ENCODE measurements around the gene PDPR.
"Not testable (repeated sequence)": the region's sequence is repeated elsewhere in the genome, so short reads cannot be mapped to it uniquely, and the experiment has no call there.

DNA sequence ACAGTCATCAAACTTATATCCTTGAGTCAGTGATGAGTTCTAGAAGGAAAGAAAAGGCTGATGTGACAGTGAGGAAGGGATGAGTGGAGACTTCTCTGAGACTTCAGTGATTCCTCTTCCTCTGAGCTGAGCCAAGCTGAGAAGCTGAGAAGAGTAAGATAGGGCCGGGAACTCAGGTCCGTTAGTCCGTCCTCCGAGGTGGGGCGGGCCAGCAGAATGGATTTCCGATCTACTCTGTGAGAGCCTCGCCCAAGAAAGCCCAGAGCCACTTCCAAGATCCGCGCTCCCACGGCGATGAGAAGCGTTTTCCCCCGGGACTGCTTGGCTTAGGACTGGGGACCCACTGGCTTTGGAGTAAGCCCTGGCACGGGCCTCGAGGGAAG, 542 bp upstream of the PDPR start:
- TF ChIP-seq, protein P1, sequence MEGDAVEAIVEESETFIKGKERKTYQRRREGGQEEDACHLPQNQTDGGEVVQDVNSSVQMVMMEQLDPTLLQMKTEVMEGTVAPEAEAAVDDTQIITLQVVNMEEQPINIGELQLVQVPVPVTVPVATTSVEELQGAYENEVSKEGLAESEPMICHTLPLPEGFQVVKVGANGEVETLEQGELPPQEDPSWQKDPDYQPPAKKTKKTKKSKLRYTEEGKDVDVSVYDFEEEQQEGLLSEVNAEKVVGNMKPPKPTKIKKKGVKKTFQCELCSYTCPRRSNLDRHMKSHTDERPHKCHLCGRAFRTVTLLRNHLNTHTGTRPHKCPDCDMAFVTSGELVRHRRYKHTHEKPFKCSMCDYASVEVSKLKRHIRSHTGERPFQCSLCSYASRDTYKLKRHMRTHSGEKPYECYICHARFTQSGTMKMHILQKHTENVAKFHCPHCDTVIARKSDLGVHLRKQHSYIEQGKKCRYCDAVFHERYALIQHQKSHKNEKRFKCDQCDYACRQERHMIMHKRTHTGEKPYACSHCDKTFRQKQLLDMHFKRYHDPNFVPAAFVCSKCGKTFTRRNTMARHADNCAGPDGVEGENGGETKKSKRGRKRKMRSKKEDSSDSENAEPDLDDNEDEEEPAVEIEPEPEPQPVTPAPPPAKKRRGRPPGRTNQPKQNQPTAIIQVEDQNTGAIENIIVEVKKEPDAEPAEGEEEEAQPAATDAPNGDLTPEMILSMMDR (IDR thresholded peaks at IDR 0.05) = not testable (repeated sequence)
- not testable (repeated sequence) for TF ChIP-seq POLR2A (IDR thresholded peaks at IDR 0.05)

All from thyroid gland (tissue), 4 donors.